Stimulated activated CD4-positive, alpha-beta T cell treated with anti-CD3 and anti-CD28 coated beads, Interleukin-12 subunit alpha, Interleukin-12 subunit beta, amount 100 ng/mL, for 4 hours (primary cell): ENCODE measurements around the gene FYN.

Source experiments
- DNase-seq: peaks from one replicate; pipeline ENCODE4 v3.0.0-alpha.2; 2020

Gene FYN

DNA sequence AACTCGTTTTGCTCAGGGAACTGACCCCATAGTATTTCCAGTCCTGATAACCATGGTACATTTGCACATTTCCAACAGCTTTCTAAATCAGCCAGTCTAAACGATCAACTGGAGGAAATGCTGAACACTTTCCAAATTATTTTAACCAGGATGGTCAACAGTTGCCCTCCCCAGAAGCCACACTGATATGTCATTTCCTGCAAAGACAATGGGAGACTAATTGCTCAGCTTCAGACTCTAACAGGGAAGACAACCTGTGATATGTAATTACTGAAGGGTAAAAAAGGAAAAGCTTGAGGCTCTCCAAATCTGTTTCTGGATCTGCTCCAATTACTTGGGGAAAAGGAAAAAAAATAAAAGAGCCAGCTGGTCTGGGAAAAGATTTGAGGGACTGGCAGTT lies 88.8 kb downstream of the FYN start:
- DNase-seq = no peak

DNA sequence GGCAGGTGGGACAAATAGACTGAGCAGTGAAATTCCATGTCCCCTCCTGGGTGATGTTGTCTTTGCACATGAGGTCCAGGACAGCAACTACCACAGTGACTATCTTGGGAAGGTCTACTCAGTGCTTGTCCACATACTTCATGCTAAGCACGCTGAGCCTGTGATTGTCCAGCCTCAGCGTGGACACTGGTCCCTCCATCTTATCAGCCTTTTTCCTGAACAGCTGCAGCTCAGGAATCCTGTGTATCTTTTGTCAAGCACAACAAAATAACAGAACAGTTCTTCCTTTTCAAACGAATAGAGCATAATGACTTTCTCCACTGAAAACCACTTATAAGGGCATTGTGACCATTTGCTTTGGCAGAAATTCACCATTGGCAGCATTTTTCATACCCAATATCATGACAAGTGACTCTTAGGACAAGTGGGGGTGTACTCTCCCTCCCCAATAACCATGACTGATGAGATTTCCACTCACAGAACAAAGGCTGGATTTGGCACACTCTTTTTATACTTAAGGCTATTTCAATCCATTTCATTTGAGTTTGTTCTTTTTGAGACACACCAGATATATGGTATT lies 90.3 kb downstream of the FYN start:
- DNase-seq = no peak

DNA sequence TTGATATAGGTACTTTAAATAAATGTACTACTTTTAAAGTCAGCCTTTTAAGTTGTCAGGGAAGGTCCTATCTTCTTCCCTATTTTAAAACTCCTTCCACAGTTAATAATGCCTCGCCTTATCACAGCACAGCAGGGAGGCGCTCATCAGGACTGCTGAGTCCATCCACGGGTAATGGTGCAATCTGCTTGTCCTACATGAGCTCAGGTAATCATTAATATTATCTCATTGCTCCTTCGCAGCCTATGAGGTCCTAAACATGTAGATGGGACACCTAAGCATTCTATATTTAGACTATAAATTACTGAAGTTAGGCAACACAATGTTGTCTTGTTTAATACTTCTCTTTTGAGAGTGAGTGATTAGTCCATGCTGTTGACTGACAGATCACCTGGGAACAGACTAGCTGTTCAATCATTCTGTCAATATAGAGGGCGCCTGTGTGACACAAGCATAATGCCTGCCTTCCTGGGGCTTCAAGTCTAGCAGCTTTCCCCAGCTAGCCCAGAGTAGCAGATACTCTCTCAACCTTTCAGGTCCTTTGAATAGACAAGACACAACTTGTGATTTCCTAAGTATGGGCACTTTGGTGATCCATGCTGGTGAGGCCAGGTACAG lies 91.0 kb downstream of the FYN start:
- DNase-seq = no peak

DNA sequence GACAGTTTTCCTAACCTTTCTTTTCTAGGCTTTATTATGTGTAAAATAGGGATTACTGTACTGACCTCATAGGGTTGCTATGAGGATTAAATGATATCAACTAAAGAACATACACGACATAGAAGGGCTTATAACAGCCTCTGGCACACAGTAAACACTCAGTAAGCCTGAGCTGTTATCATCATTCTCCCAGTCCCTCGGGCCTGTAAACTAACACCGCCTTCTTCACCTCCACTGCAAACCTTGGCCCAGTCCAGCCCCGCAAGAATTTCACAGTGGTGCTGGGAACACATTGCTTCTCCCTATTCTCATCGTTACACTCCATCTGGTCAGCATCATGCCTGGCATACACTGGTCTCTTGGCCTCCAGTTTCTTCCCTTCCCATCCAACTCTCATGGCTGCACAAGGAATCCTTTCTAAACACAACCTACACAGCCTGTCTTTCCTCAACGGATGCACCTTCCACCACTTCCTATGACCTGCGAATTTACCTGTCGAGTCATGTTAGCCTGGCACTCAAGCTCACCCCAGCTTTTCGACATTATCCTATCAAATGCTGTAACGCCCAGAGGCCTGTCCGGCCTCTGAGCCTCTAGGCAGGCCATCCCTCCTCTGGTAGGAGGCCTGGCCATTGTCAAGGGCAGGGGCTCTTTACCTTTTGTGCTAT lies 92.1 kb downstream of the FYN start:
- DNase-seq = no peak

GRCh38 chr6:111780393-111780792 lies 92.9 kb downstream of the FYN start:
- DNase-seq = no peak

- no peak for DNase-seq
These were observed 93.6 kb downstream of the FYN start for GRCh38 chr6:111779660-111780059.

DNA sequence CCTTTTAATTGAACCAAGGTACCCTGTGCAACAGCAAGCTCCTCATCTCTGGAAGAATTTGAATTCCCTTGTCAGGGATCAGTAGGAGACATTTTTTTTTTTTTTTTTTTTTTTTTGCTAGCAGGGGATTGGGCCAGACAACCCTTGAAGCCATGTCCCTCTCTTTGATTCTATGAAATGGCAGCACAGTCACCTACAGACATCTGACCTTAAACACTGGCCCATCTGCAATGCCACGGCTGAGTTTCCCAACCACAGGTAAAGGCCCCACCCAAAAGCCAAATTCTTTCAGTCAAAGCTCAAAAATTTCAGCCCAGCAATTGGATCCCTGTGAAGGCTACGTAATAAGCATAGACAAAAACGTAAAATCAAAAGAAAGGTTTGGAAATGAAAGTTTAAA lies 94.2 kb downstream of the FYN start:
- no peak for DNase-seq

- DNase-seq = no peak
These were observed 95.9 kb downstream of the FYN start for GRCh38 chr6:111777357-111777756.

DNA sequence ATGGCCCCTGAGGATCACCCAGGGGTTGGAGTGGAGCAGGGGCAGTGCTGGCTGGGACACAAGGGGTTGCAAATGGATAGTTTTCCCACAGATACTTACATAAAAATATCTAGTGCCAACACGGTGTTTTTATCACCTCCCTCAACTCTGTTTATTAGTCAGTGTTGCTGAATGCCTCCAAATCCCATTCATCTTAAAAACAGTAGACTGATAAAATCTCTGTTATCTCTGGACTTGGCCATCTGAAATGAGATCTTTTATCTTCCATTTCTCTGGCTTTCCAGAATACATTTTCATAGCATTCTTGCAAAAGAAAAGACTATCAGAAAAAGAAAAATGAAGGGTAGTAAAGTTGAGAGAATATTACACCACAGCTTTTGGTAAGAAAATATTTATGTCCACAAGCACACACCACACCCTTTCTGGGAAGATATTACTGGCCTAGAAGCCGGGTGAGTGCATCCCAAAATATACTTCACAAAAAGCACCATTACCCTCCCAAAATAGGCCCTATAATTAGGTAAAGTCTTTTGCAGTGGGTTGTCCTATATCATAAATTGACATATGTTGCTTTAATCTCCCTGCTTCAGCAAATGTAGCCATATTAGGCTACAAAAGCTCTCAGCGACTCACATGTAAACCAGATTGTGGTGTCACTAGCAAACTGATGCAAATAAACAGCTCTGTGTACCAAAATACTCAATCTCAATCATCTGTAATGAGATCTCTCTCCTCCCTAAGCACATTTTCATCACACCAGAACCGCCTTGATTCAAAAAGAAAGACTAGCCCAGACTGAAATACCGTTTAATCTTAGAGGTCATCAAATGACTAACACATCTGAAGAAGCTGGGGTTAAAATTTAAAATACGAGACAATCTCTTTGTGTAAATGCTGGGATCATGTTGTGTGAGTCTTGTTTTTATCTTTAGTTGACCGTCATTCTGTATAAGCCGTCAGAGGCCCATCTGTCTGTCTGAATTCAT lies 96.7 kb downstream of the FYN start:
- DNase-seq = no peak

DNA sequence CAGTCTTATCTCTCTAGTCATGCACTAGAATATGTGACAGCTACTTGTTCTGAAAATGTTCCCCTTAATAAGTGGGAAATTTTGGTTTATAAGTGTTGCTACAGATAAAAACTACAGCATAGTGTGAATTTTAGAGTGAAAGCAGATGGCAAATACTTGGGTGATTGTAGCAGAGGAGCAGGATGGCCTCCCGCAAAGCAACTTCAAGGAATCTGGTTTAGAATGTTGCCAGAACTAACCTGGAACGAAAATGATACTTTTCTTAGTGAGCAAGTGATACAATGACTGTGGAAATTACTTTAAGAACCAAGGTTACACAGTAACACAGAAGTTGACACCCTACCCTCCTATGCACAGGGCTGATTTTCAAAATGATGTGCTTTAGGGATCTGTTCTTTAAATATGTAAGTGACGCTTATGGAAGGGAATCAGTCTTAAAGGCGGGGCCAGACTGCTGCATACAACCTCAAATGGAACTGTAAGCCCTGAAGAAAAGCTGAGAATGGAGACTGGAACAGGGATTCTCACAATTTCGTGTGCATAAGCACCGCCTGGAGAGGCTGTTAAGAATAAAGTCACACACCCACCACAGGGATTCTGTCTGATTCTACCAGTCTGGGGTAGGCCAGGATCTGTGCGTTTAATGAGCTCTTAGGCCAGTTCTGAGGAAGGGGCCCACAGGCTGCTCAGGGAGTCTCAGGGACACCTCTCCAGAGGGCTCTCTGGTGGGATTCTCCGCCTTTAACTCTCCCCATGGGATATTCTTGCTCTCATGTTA lies 97.9 kb downstream of the FYN start:
- DNase-seq = no peak

- no peak for DNase-seq
These were observed 98.9 kb downstream of the FYN start for GRCh38 chr6:111774346-111774703.

- DNase-seq = no peak
These were observed 99.5 kb downstream of the FYN start for GRCh38 chr6:111773501-111774345.

- DNase-seq = no peak
These were observed 100.9 kb downstream of the FYN start for GRCh38 chr6:111772381-111772780.

GRCh38 chr6:111771629-111772028 lies 101.6 kb downstream of the FYN start:
- DNase-seq = no peak

DNA sequence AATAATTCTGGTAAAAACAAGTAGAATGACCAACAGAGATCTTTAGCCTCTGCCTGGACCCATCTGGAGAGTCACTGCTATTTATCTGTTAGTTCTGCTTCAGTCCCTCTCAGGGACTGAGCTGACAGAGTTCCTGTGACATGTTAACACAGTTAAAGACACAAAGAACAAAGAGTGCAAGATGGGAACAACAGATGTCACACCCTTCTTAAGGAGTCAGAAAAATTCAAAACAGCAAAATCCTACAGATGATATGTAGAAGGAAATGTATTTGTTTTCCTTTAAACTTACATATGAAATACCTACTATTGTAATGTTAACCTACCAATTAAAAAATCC lies 102.2 kb downstream of the FYN start:
- DNase-seq = no peak

DNA sequence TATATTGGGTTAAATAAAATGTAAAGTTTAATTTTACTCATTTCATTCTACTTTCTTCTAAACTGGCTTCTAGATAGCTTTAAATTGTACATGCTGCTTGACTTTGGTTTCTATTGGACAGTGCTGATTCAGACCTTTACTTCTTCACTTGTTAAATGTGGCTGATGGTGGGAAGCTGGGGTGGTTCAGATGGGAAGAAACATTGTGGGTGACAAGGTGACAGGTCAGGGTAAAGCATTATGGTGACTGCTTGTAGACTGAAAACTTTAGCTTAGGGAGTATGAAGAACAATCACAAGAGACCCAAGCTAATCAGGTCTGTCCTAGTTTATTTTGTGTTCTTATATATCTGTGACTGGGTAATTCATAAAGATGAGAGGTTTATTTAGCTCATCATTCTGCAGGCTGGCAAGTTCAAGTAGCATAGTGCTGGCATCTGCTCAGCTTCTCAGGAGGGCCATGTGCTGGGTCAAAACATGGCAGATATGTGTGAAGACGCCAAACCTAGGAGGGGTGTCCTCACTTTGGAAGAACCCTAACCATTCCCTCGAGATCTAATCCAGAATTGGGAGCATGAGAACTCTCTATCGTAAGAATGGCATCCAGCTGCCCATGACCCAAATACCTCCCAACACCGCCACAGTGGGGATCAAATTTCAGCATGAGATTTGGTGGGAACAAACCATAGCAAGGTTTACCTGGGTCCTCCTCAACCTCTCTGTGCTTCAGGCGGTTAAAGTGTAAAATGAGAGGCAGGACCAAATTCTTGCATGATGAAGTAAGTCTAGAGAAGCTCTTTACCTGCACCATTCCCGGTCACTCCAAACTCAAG lies 102.8 kb downstream of the FYN start:
- DNase-seq = no peak

- no peak for DNase-seq
These were observed 103.7 kb downstream of the FYN start for GRCh38 chr6:111769365-111770152.

DNA sequence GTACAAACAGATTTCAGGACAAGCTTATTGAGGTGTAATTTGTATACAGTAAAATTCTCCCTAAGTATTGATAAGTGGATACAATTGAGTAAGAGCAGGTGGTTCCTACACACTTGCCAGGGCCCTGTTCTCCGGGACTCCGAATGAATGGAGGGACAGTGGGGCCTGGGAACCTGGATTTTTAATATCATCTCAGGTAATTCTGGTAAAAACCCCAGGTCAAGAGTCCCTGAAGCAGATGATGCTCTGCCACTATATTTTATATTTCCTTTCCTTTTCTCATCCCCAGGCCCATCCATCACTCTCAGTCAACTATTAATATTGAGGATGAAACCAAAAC lies 104.9 kb downstream of the FYN start:
- no peak for DNase-seq

- no peak for DNase-seq
These were observed 105.4 kb downstream of the FYN start for GRCh38 chr6:111767752-111768430.
